ENCODE measurements around the gene FOXC2. TPM values are rescaled to one million over a fixed set of nuclear protein-coding genes. Genes with fewer than 3 reads are reported as not detected.

The FOXC2 gene
- total and polyA plus RNA-seq, 9 of the 15 experiments (the other 6 are each of a cell fraction or from before 2014, with no cell fraction given): 0.01 to 0.11 (median 0.10) TPM; not detected in 5

DNA sequence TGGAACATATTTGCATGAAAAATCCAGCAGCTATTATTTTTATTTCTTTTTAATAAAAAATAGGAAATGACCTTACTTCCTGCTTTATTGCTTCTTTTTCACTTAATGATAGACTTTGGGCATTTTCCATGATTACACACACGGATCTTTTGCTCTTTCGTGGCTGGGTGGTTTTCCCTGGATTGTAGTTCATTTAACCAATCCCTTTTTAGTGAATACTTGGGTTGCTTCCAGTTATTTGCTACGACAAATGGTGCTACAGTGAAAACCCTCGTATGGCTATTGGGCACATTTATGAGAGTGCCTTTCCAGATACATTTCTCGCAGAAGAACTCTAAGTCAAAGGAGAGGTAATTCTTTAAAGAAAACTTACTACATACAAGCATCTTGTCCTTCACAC lies 50.3 kb downstream of the FOXC2 start (continued):
- TF ChIP-seq, protein P1, sequence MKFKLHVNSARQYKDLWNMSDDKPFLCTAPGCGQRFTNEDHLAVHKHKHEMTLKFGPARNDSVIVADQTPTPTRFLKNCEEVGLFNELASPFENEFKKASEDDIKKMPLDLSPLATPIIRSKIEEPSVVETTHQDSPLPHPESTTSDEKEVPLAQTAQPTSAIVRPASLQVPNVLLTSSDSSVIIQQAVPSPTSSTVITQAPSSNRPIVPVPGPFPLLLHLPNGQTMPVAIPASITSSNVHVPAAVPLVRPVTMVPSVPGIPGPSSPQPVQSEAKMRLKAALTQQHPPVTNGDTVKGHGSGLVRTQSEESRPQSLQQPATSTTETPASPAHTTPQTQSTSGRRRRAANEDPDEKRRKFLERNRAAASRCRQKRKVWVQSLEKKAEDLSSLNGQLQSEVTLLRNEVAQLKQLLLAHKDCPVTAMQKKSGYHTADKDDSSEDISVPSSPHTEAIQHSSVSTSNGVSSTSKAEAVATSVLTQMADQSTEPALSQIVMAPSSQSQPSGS (CRISPR knock-in tag; IDR thresholded peaks at IDR 0.05): no peak
- TF ChIP-seq FOXJ2 (tag; IDR thresholded peaks at IDR 0.05): no peak
- no peak for TF ChIP-seq HNRNPUL1 (IDR thresholded peaks at IDR 0.05; ENCODE audit: low read length)
- TF ChIP-seq ZNF79 (CRISPR knock-in tag; IDR thresholded peaks at IDR 0.05; ENCODE audit: low read depth): no peak
- TF ChIP-seq FOSL1 (tag; conservative IDR thresholded peaks at IDR 0.05): no peak
- TF ChIP-seq FOXK1 (CRISPR knock-in tag; IDR thresholded peaks at IDR 0.05; ENCODE audit: borderline replicate concordance): no peak
- no peak for TF ChIP-seq CCAR2 (IDR thresholded peaks at IDR 0.05; ENCODE audit: low read depth, low read length)
- TF ChIP-seq FOS (IDR thresholded peaks at IDR 0.05; ENCODE audit: extremely low read depth, insufficient read length): no peak
- TF ChIP-seq, protein P2, sequence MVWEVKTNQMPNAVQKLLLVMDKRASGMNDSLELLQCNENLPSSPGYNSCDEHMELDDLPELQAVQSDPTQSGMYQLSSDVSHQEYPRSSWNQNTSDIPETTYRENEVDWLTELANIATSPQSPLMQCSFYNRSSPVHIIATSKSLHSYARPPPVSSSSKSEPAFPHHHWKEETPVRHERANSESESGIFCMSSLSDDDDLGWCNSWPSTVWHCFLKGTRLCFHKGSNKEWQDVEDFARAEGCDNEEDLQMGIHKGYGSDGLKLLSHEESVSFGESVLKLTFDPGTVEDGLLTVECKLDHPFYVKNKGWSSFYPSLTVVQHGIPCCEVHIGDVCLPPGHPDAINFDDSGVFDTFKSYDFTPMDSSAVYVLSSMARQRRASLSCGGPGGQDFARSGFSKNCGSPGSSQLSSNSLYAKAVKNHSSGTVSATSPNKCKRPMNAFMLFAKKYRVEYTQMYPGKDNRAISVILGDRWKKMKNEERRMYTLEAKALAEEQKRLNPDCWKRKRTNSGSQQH (CRISPR knock-in tag; IDR thresholded peaks at IDR 0.05): no peak
- TF ChIP-seq, protein P3, sequence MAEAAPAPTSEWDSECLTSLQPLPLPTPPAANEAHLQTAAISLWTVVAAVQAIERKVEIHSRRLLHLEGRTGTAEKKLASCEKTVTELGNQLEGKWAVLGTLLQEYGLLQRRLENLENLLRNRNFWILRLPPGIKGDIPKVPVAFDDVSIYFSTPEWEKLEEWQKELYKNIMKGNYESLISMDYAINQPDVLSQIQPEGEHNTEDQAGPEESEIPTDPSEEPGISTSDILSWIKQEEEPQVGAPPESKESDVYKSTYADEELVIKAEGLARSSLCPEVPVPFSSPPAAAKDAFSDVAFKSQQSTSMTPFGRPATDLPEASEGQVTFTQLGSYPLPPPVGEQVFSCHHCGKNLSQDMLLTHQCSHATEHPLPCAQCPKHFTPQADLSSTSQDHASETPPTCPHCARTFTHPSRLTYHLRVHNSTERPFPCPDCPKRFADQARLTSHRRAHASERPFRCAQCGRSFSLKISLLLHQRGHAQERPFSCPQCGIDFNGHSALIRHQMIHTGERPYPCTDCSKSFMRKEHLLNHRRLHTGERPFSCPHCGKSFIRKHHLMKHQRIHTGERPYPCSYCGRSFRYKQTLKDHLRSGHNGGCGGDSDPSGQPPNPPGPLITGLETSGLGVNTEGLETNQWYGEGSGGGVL (CRISPR knock-in tag; IDR thresholded peaks at IDR 0.05): no peak
